Measurements from ENCODE around the gene LRRC7. TPM values are rescaled to one million over a fixed set of nuclear protein-coding genes. Genes with fewer than 3 reads are reported as not detected.
A peak's percentile ranks its signal among the peaks of the same experiment; 100 is the strongest.

Gene LRRC7
- total RNA-seq, 2 experiments from 2014 or later, result 0.14 to 0.20 TPM

GRCh38 chr1:69733061-69733460 lies 165.3 kb downstream of the LRRC7 start:
- no peaks in the 10 kb centered on the region for H3K36me3 ChIP-seq (ENCODE audit: insufficient read depth, low read length)
- H3K27me3 ChIP-seq (ENCODE audit: control insufficient read depth in 1 of 2, insufficient read depth in 2 of 2, low read length in 2 of 2), result no peaks in the 10 kb centered on the region
- H3K4me1 Mint-ChIP-seq (ENCODE audit: low read depth), result no peaks in the 10 kb centered on the region
- no peak for TF ChIP-seq CTCF (IDR thresholded peaks at IDR 0.05)
- no peak overlapping the region for H3K27ac Mint-ChIP-seq
- H3K9me3 ChIP-seq (ENCODE audit: control insufficient read depth in 1 of 2, insufficient read depth in 1 of 2, low read length in 2 of 2), result peaks cover 0 to 7% of the 10 kb centered on the region in 2 experiments
- ChIA-PET POLR2A (no interaction called here), CTCF (no interaction called here)
- H3K27me3 Mint-ChIP-seq, result no peaks in the 10 kb centered on the region
- intact Hi-C loops (cut with DNase I, micrococcal nuclease), result no loop called here
- no peaks in the 10 kb centered on the region for H3K9me3 Mint-ChIP-seq
- H3K4me3 ChIP-seq (ENCODE audit: low read length), result no peak overlapping the region
- no peaks in the 10 kb centered on the region for H3K36me3 Mint-ChIP-seq (ENCODE audit: low read depth)
- H3K4me1 ChIP-seq (ENCODE audit: insufficient read depth, low read length), result no peaks in the 10 kb centered on the region
- no peak overlapping the region for H3K4me3 Mint-ChIP-seq
- H3K27ac ChIP-seq (ENCODE audit: low read depth in 1 of 2, low read length in 2 of 2), result no peak overlapping the region
- DNase-seq (no peak), ATAC-seq (ENCODE audit: poor library complexity) (no peak)

DNA sequence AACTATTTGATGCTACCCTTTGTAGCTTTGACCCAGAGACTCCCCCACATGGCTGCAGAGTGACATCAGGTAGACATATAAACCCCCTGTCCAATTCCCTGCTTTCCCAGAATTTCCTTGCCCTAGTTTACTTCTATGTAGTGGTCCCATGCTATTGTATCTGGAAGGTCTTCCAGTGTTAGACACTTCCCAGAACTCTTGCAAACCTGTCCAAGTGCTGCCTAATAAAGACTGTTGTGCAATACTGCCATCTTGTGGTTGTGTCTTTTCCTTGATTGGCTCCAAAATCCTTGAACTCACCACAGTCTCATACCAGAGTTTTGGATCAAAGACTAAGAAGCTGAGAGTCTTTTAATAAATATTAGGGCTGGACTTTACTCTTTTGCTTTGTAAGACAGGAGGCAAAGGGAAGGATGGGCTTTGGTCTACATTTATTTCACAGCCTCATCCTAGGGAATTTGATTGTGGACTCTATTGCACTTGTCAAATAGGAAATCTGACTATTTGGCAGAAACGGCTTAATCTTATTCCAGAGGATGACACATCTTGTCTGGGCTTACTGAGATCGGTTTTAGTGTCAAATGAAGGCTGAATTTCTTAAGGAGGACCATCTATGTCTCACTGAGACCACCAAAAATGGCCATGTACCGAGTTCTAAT lies 169.9 kb downstream of the LRRC7 start:
- no peak overlapping the region for H3K27ac Mint-ChIP-seq
- no peak overlapping the region for H3K4me3 ChIP-seq (ENCODE audit: low read length)
- ChIA-PET CTCF (no interaction called here), POLR2A (interaction anchor here (0.5 kb wide), 1 partner anchor 1163 kb away, joined by 3 read pairs; no protein-coding TSS in a partner anchor)
- no peaks in the 10 kb centered on the region for H3K36me3 ChIP-seq (ENCODE audit: insufficient read depth, low read length)
- no peaks in the 10 kb centered on the region for H3K36me3 Mint-ChIP-seq (ENCODE audit: low read depth)
- DNase-seq (peak in 3 of 14 experiments; percentile 26 to 59 (median 28)), ATAC-seq (ENCODE audit: poor library complexity) (no peak)
- H3K9me3 ChIP-seq (ENCODE audit: control insufficient read depth in 1 of 2, insufficient read depth in 1 of 2, low read length in 2 of 2), result no peaks in the 10 kb centered on the region
- intact Hi-C loops (cut with DNase I, micrococcal nuclease), result loop anchor here in 1 of 2 experiments (5.0 kb wide), 1 partner anchor 1620 kb away; no protein-coding TSS in a partner anchor
- no peaks in the 10 kb centered on the region for H3K27me3 Mint-ChIP-seq
- no peaks in the 10 kb centered on the region for H3K4me1 ChIP-seq (ENCODE audit: insufficient read depth, low read length)
- no peak overlapping the region for H3K4me3 Mint-ChIP-seq
- no peak overlapping the region for H3K27ac ChIP-seq (ENCODE audit: low read depth in 1 of 2, low read length in 2 of 2)
- no peaks in the 10 kb centered on the region for H3K4me1 Mint-ChIP-seq (ENCODE audit: low read depth)
- H3K27me3 ChIP-seq (ENCODE audit: control insufficient read depth in 1 of 2, insufficient read depth in 2 of 2, low read length in 2 of 2), result no peaks in the 10 kb centered on the region
- H3K9me3 Mint-ChIP-seq, result no peaks in the 10 kb centered on the region
- TF ChIP-seq CTCF (IDR thresholded peaks at IDR 0.05), result no peak

GRCh38 chr1:69738458-69739250 lies 170.9 kb downstream of the LRRC7 start:
- no peaks in the 10 kb centered on the region for H3K4me1 Mint-ChIP-seq (ENCODE audit: low read depth)
- ATAC-seq (ENCODE audit: poor library complexity), result no peak
- no peak for DNase-seq
- no peaks in the 10 kb centered on the region for H3K27me3 Mint-ChIP-seq
- H3K4me3 Mint-ChIP-seq, result no peak overlapping the region
- Histone ChIP-seq H3K27me3 (ENCODE audit: control insufficient read depth in 1 of 2, insufficient read depth in 2 of 2, low read length in 2 of 2) (no peaks in the 10 kb centered on the region), H3K9me3 (ENCODE audit: control insufficient read depth in 1 of 2, insufficient read depth in 1 of 2, low read length in 2 of 2) (no peaks in the 10 kb centered on the region), H3K27ac (ENCODE audit: low read depth in 1 of 2, low read length in 2 of 2) (no peak overlapping the region), H3K4me3 (ENCODE audit: low read length) (no peak overlapping the region), H3K36me3 (ENCODE audit: insufficient read depth, low read length) (no peaks in the 10 kb centered on the region), H3K4me1 (ENCODE audit: insufficient read depth, low read length) (no peaks in the 10 kb centered on the region)
- H3K36me3 Mint-ChIP-seq (ENCODE audit: low read depth), result no peaks in the 10 kb centered on the region
- POLR2A ChIA-PET, result no interaction called here
- no peak overlapping the region for H3K27ac Mint-ChIP-seq
- no peak for TF ChIP-seq CTCF (IDR thresholded peaks at IDR 0.05)
- CTCF ChIA-PET, result no interaction called here
- intact Hi-C loops (cut with DNase I, micrococcal nuclease), result loop anchor here in 1 of 2 experiments (5.0 kb wide), 1 partner anchor 1621 kb away; no protein-coding TSS in a partner anchor
- H3K9me3 Mint-ChIP-seq, result no peaks in the 10 kb centered on the region

All from CD4-positive, alpha-beta T cell (primary cell).